NCI-H82 treated with DMSO at 0.1 percent for 48 hours (cell line): ENCODE measurements around the gene CFAP100.

Source experiments
- DNase-seq: peaks from one replicate; lab custom pipeline; 2025; ENCODE audit not compliant: unreplicated experiment; lab: John Stamatoyannopoulos, UW

Gene CFAP100

DNA sequence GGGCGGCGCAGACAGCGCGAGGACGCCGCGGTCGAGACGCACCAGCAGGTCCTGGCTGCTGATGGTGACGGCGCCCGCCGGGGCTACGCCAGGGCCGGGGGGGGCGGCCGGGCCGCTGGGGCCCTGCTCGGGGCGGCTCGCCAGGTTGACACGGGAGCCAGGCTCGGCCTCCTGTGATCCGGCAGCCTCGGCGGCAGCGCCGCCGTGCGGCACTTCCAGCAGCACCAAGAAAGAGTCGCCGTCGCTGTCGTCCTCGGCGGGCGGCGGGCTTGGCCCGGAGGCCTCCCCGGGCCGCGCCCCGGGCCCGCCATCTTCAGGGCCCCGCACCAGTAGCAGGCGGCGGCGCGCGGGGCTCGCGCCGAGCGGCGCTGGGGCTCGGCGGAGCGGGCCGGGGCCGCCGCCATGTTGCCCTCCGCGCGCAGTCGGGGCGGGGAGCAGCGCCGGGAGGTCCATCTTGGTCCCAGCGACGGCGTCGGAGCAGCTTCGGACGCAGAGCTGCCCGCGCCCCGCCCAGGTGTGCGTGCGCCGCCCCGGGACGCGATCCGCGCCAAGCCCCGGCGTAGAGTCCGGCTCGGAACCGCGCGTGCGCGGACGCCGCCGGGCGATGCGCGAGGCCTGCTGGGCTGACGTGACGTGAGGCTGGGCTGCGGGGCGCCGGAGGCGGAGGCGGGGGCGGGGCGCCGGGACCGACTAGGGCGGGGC, 80.9 kb downstream of the CFAP100 start, which contains the start of gene ZXDC:
ZXDC (minus strand) TSS at position 479 of the 702 bp plus-strand sequence; CDS start at position 453, 26 bp downstream.
- peak; percentile 56 for DNase-seq

DNA sequence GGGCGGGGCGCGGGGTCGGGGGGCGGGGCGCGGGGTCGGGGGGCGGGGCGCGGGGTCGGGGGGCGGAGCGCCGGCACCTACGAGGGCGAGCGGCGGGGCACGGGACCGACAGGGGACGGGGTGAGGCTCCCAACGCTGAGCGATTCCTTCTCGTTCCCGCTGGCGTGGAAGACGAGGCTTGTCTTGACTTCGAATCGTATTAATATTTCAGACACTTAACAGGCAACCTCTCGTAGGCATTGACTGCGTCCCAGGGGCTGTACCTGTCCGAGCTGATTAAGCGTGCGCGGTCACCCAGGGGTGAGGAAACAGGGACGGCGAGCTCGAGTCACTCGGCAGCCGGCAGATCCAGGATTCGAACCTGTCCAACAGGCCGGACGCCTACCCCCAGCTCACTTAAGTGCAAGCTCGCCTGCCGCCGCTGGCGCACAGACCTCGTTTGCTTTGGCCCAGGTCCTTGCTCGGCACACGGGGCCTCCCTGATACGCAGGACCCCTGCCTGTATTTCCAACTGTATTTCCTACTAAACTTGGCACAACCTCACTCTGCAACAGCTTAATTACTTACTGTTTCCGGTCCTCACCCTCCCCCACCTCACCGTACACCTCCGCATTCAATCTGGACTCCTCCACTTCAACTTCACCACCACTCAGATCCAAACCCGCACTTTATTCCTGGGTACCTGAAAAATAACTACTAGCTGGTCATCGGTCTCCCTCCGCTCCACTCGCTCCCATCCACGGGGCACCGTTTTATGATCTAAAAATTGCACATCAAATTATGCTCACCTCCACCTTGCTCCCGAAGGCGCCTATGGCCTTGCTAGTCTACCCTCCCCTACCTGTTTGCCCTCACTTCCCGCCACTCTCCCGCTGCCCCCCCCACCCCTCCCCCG, 81.7 kb downstream of the CFAP100 start:
- DNase-seq = peak; percentile 14

DNA sequence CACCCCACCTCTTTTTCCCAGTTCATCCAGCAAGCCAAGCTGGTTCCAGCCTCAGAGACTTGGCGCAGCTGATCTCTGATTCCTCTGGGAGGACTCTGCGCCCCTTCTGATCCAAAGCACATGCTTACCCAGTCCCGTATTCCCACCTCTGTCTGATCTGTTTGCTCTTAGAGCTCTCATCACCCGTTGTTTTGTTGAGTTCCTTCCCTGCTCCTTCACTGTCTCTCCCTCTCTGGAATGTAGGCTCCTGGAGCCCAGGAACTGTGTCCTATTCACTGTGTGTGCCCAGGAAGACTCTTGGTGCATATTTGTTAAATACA, 82.3 kb downstream of the CFAP100 start:
- DNase-seq = no peak

- no peak for DNase-seq
These were observed 84.0 kb downstream of the CFAP100 start for GRCh38 chr3:126478581-126479310.

GRCh38 chr3:126479642-126480041, 84.9 kb downstream of the CFAP100 start:
- no peak for DNase-seq

- no peak for DNase-seq
These were observed 85.5 kb downstream of the CFAP100 start for GRCh38 chr3:126480206-126480605.

DNA sequence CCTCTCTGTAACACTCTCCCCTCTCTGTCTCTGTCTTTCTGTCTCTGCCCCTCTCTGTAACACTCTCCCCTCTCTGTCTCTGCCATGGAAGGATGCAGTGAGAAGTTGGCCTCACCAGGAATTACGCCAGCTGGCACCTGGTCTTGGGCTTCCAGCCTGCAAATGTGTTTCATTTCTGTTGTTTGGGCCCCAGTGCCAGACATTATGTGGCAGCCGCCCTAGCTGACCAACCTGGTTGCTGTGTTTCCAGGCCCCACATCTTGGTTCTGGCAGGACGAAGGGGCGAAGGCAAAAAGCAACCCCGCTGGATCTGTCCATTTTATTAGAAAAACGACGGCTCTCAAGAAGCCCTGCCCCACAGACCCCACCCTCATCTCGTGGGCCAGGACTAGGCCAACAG, 86.2 kb downstream of the CFAP100 start:
- no peak for DNase-seq

- DNase-seq = peak; percentile 12
These were observed 87.2 kb downstream of the CFAP100 start for GRCh38 chr3:126481808-126482502.

DNA sequence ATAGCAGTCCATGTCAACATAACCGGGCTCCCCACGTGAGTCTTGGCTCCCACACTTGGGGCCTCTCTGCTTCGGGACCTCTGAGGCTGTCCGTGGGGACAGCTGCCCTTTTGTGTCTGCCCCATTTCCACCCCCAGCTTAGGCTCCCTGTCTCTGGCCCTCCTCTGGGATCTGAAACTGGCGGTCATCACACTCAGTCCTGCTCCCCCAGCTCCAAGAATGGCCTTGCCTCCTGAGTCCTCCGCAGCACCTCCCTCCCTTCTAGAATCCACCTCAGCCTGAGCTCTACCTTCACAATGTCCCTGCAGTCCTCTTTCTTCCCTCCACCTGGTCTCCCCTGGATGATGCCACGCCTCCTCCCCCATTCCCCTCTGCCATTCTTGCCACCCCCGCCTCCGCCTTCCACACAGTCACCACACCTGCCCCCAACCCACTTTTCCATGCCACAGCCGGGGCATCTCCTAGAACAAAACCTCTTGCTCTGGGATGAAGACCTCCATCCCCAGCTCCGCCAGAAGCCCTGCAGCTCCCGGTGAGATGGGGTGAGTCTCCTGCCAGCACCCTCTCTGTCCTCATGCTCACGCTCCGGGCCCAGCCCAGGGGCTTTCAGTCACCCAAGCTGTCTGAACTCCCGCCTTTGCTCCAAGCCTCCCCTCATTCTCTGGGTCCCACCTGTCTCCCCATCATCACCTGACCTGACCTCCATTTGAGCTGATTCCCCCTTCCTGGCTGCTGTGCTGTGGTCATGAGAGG, 88.0 kb downstream of the CFAP100 start:
- DNase-seq = no peak

GRCh38 chr3:126483321-126483761, 88.6 kb downstream of the CFAP100 start:
- DNase-seq = no peak

- DNase-seq = no peak
These were observed 89.4 kb downstream of the CFAP100 start for GRCh38 chr3:126484148-126484547.

GRCh38 chr3:126484662-126485061, 90.0 kb downstream of the CFAP100 start:
- DNase-seq = no peak

- DNase-seq = no peak
These were observed 90.6 kb downstream of the CFAP100 start for GRCh38 chr3:126485176-126485897.

- no peak for DNase-seq
These were observed 91.2 kb downstream of the CFAP100 start for GRCh38 chr3:126485956-126486355.
